Stimulated activated CD4-positive, alpha-beta T cell treated with anti-CD3 and anti-CD28 coated beads, Interleukin-12 subunit alpha, Interleukin-12 subunit beta, amount 100 ng/mL, for 24 hours (primary cell): ENCODE data around the gene PABPN1L.

Source experiments
- DNase-seq, 2 experiments: peaks; one replicate each; pipeline ENCODE4 v3.0.0-alpha.2; 2020; ENCODE audit warnings: low read depth in 2 of 2

The PABPN1L gene

GRCh38 chr16:88851616-88852015 is 14.8 kb downstream of the PABPN1L start:
- no peak for DNase-seq

- DNase-seq = no peak
Measured at GRCh38 chr16:88850531-88851199, 15.8 kb downstream of the PABPN1L start.

GRCh38 chr16:88848557-88848956 is 17.9 kb downstream of the PABPN1L start:
- no peak for DNase-seq

- DNase-seq = no peak
Measured at GRCh38 chr16:88847654-88848053, 18.8 kb downstream of the PABPN1L start.

- no peak for DNase-seq
Measured at GRCh38 chr16:88846088-88846487, 20.4 kb downstream of the PABPN1L start.

GRCh38 chr16:88844419-88845036 is 21.9 kb downstream of the PABPN1L start:
- DNase-seq = no peak

- DNase-seq = no peak
Measured at GRCh38 chr16:88843256-88843655, 23.2 kb downstream of the PABPN1L start.

GRCh38 chr16:88842806-88843205 is 23.7 kb downstream of the PABPN1L start:
- no peak for DNase-seq

- no peak for DNase-seq
Measured at GRCh38 chr16:88842308-88842756, 24.1 kb downstream of the PABPN1L start.

GRCh38 chr16:88841521-88842307 is 24.7 kb downstream of the PABPN1L start:
- no peak for DNase-seq

- no peak for DNase-seq
Measured at GRCh38 chr16:88840600-88841215, 25.8 kb downstream of the PABPN1L start.

- no peak for DNase-seq
Measured at GRCh38 chr16:88839745-88840599, 26.5 kb downstream of the PABPN1L start.

- DNase-seq = no peak
Measured at GRCh38 chr16:88839026-88839529, 27.4 kb downstream of the PABPN1L start.

GRCh38 chr16:88838566-88838965 is 27.9 kb downstream of the PABPN1L start:
- DNase-seq = no peak

- no peak for DNase-seq
Measured at GRCh38 chr16:88837806-88838205, 28.7 kb downstream of the PABPN1L start.

- no peak for DNase-seq
Measured at GRCh38 chr16:88836791-88837190, 29.7 kb downstream of the PABPN1L start.

- DNase-seq = no peak
Measured at GRCh38 chr16:88835818-88836217, 30.6 kb downstream of the PABPN1L start.

- DNase-seq = no peak
Measured at GRCh38 chr16:88835383-88835782, 31.1 kb downstream of the PABPN1L start.

GRCh38 chr16:88834670-88835069 is 31.8 kb downstream of the PABPN1L start:
- DNase-seq = no peak

- DNase-seq = no peak
Measured at GRCh38 chr16:88833086-88833485, 33.4 kb downstream of the PABPN1L start.

- DNase-seq = no peak
Measured at GRCh38 chr16:88831838-88832237, 34.6 kb downstream of the PABPN1L start.
